ENCODE data around the gene PCDHGA3. TPM values are rescaled to one million over a fixed set of nuclear protein-coding genes. Genes with fewer than 3 reads are reported as not detected.

PCDHGA3 gene
- polyA plus RNA-seq, 1 donor (not counting 4 experiments of a cell fraction or from before 2014, with no cell fraction given) = 0.03 TPM

GRCh38 chr5:141303756-141304155 is 39.9 kb upstream of the PCDHGA3 start, which contains the start of gene SLC25A2:
Gene SLC25A2, minus strand, starts transcription at chr5:141304049. Its CDS starts 184 bp downstream, at chr5:141303865.
- H3K79me2 ChIP-seq (ENCODE audit: control insufficient read depth, insufficient read depth, low read length) = no peaks in the 10 kb centered on the region
- dilution Hi-C loops (cut with MboI; ENCODE audit: extremely low pct_ligation_motif_present, low sequenced_read_pairs) = no loop called here
- H3K9me1 ChIP-seq (ENCODE audit: control insufficient read depth, extremely low read depth, insufficient read depth, low read length) = no peaks in the 10 kb centered on the region
- H3K27ac ChIP-seq (ENCODE audit: control insufficient read depth, insufficient read depth, low read length) = no peak within 1 kb of the TSS
- H3K9me3 ChIP-seq (ENCODE audit: control insufficient read depth, low read depth, low read length) = peaks cover 12% of the 10 kb centered on the region
- TF ChIP-seq EZH2 (IDR thresholded peaks at IDR 0.05; ENCODE audit: low read length) (no peak), CTCF (optimal IDR thresholded peaks at IDR 0.05 in 1 of 3, IDR thresholded peaks at IDR 0.05 in 1 of 3, conservative IDR thresholded peaks at IDR 0.05 in 1 of 3; ENCODE audit: extremely low read depth in 1 of 3, insufficient read depth in 2 of 3, low read length in 3 of 3) (no peak)
- no peak within 1 kb of the TSS for H2AFZ ChIP-seq (ENCODE audit: control insufficient read depth, low read length)
- no peak for DNase-seq (ENCODE audit: low read depth, low spot score)
- no peaks in the 10 kb centered on the region for H4K20me1 ChIP-seq (ENCODE audit: control insufficient read depth, extremely low read depth, insufficient read depth, low read length)
- H3K4me2 ChIP-seq (ENCODE audit: control insufficient read depth, extremely low read depth, insufficient read depth, low read depth, low read length) = no peak within 1 kb of the TSS
- no peak within 1 kb of the TSS for H3K9ac ChIP-seq (ENCODE audit: control insufficient read depth, extremely low read depth, insufficient read depth, low read length)
- no peak within 1 kb of the TSS for H3K4me3 ChIP-seq (ENCODE audit: control insufficient read depth in 2 of 3, extremely low read depth in 1 of 3, insufficient read depth in 2 of 3, low read depth in 1 of 3, low read length in 3 of 3)
- no peak for FAIRE-seq
- no peaks in the 10 kb centered on the region for H3K27me3 ChIP-seq (ENCODE audit: control insufficient read depth, extremely low read depth, insufficient read depth, low read length)
- no peaks in the 10 kb centered on the region for H3K4me1 ChIP-seq (ENCODE audit: control insufficient read depth, extremely low read depth, insufficient read depth, low read length)
- H3K36me3 ChIP-seq (ENCODE audit: control insufficient read depth in 2 of 2, extremely low read depth in 1 of 2, insufficient read depth in 2 of 2, low read length in 2 of 2) = no peaks in the 10 kb centered on the region

GRCh38 chr5:141306630-141307029 is 37.0 kb upstream of the PCDHGA3 start:
- Histone ChIP-seq H3K27me3 (ENCODE audit: control insufficient read depth, extremely low read depth, insufficient read depth, low read length) (no peaks in the 10 kb centered on the region), H3K9me1 (ENCODE audit: control insufficient read depth, extremely low read depth, insufficient read depth, low read length) (no peaks in the 10 kb centered on the region), H2AFZ (ENCODE audit: control insufficient read depth, low read length) (no peak overlapping the region), H3K27ac (ENCODE audit: control insufficient read depth, insufficient read depth, low read length) (no peak overlapping the region), H4K20me1 (ENCODE audit: control insufficient read depth, extremely low read depth, insufficient read depth, low read length) (no peaks in the 10 kb centered on the region), H3K36me3 (ENCODE audit: control insufficient read depth in 2 of 2, extremely low read depth in 1 of 2, insufficient read depth in 2 of 2, low read length in 2 of 2) (no peaks in the 10 kb centered on the region), H3K9ac (ENCODE audit: control insufficient read depth, extremely low read depth, insufficient read depth, low read length) (no peak overlapping the region), H3K9me3 (ENCODE audit: control insufficient read depth, low read depth, low read length) (peaks cover 12% of the 10 kb centered on the region), H3K4me1 (ENCODE audit: control insufficient read depth, extremely low read depth, insufficient read depth, low read length) (no peaks in the 10 kb centered on the region), H3K4me2 (ENCODE audit: control insufficient read depth, extremely low read depth, insufficient read depth, low read depth, low read length) (no peak overlapping the region), H3K4me3 (ENCODE audit: control insufficient read depth in 2 of 3, extremely low read depth in 1 of 3, insufficient read depth in 2 of 3, low read depth in 1 of 3, low read length in 3 of 3) (no peak overlapping the region), H3K79me2 (ENCODE audit: control insufficient read depth, insufficient read depth, low read length) (no peaks in the 10 kb centered on the region)
- no peak for TF ChIP-seq CTCF (optimal IDR thresholded peaks at IDR 0.05 in 1 of 3, IDR thresholded peaks at IDR 0.05 in 1 of 3, conservative IDR thresholded peaks at IDR 0.05 in 1 of 3; ENCODE audit: extremely low read depth in 1 of 3, insufficient read depth in 2 of 3, low read length in 3 of 3)
- no peak for TF ChIP-seq EZH2 (IDR thresholded peaks at IDR 0.05; ENCODE audit: low read length)
- DNase-seq (ENCODE audit: low read depth, low spot score) (no peak), FAIRE-seq (no peak)
- dilution Hi-C loops (cut with MboI; ENCODE audit: extremely low pct_ligation_motif_present, low sequenced_read_pairs) = no loop called here
